GM18858 (cell line): ENCODE data around the gene ARRDC5.
"Not testable (repeated sequence)": the region's sequence is repeated elsewhere in the genome, so short reads cannot be mapped to it uniquely, and the experiment has no call there.

Experiments
- ATAC-seq: cut with Tn5 transposase; IDR thresholded peaks from one replicate; pipeline ENCODE4 v1.9.1; 2021; ENCODE audit not compliant: unreplicated experiment

Gene ARRDC5

GRCh38 chr19:4910594-4911281 lies 8.0 kb upstream of the ARRDC5 start:
- ATAC-seq = no peak

GRCh38 chr19:4909897-4910593 lies 7.3 kb upstream of the ARRDC5 start:
- ATAC-seq = no peak

GRCh38 chr19:4909156-4909896 lies 6.6 kb upstream of the ARRDC5 start, which contains the start of gene UHRF1:
TSS of gene UHRF1 (plus strand) at chr19:4909501. CDS start at chr19:4910886, 1,385 bp downstream.
- ATAC-seq = no peak

- no peak for ATAC-seq
These were observed 6.1 kb upstream of the ARRDC5 start for GRCh38 chr19:4908781-4909155.

GRCh38 chr19:4908360-4908759 lies 5.7 kb upstream of the ARRDC5 start:
- ATAC-seq = no peak

- ATAC-seq = no peak
These were observed 4.3 kb upstream of the ARRDC5 start for GRCh38 chr19:4906963-4907362.

GRCh38 chr19:4904481-4904880 lies 1.8 kb upstream of the ARRDC5 start:
- no peak for ATAC-seq

GRCh38 chr19:4900879-4901278 lies 1.8 kb downstream of the ARRDC5 start:
- ATAC-seq = not testable (repeated sequence)

- ATAC-seq = no peak
These were observed 5.5 kb downstream of the ARRDC5 start for GRCh38 chr19:4897146-4897545.

GRCh38 chr19:4896372-4896771 lies 6.3 kb downstream of the ARRDC5 start:
- ATAC-seq = no peak

- ATAC-seq = not testable (repeated sequence)
These were observed 9.7 kb downstream of the ARRDC5 start for GRCh38 chr19:4892962-4893361.

GRCh38 chr19:4891066-4891465 lies 11.6 kb downstream of the ARRDC5 start:
- no peak for ATAC-seq

- no peak for ATAC-seq
These were observed 13.5 kb downstream of the ARRDC5 start for GRCh38 chr19:4889034-4889815.

GRCh38 chr19:4887803-4888202 lies 14.9 kb downstream of the ARRDC5 start:
- not testable (repeated sequence) for ATAC-seq

GRCh38 chr19:4884993-4885392 lies 17.7 kb downstream of the ARRDC5 start:
- not testable (repeated sequence) for ATAC-seq

GRCh38 chr19:4882874-4883273 lies 19.8 kb downstream of the ARRDC5 start:
- ATAC-seq = not testable (repeated sequence)

GRCh38 chr19:4879041-4879440 lies 23.7 kb downstream of the ARRDC5 start:
- no peak for ATAC-seq

GRCh38 chr19:4878491-4878968 lies 24.2 kb downstream of the ARRDC5 start:
- ATAC-seq = no peak

- ATAC-seq = no peak
These were observed 24.8 kb downstream of the ARRDC5 start for GRCh38 chr19:4877753-4878490.

GRCh38 chr19:4873930-4874329 lies 28.8 kb downstream of the ARRDC5 start:
- no peak for ATAC-seq
